IMR-90 (cell line): ENCODE data around the gene ATP6V1G1.

Experiments used
- BHLHE40 ChIP-seq: fragments of 150-350 bp; IDR thresholded peaks from 2 replicates; pipeline ENCODE4 v1.6.1; 2016; ENCODE audit warnings: mild to moderate bottlenecking, low read depth, low read length
- CTCF ChIP-seq: conservative IDR thresholded peaks from 2 replicates; pipeline ENCODE4 v1.5.1; 2012; ENCODE audit warnings: mild to moderate bottlenecking, low read depth, low read length, improper control_type of control experiment
- FOS ChIP-seq: fragments of 150-350 bp; IDR thresholded peaks from 2 replicates; pipeline ENCODE4 v1.6.1; 2016; ENCODE audit warnings: low read depth, low read length
- MAZ ChIP-seq: IDR thresholded peaks from 2 replicates; pipeline ENCODE4 v1.6.1; 2012; ENCODE audit warnings: low read depth, mild to moderate bottlenecking, low read length, improper control_type of control experiment, moderate library complexity, borderline replicate concordance
- MXI1 ChIP-seq: IDR thresholded peaks from 2 replicates; pipeline ENCODE4 v1.6.1; 2012; ENCODE audit warnings: low read depth, mild to moderate bottlenecking, low read length, moderate library complexity, borderline replicate concordance
- POLR2A ChIP-seq: IDR thresholded peaks from 2 replicates; pipeline ENCODE4 v1.6.1; 2012; ENCODE audit warnings: mild to moderate bottlenecking, low read depth, low read length
- RCOR1 ChIP-seq: IDR thresholded peaks from 2 replicates; pipeline ENCODE4 v1.6.1; 2012; ENCODE audit warnings: mild to moderate bottlenecking, low read length, improper control_type of control experiment; ENCODE audit not compliant: insufficient replicate concordance
- RFX5 ChIP-seq: IDR thresholded peaks from 2 replicates; pipeline ENCODE4 v1.8.0; 2012; ENCODE audit warnings: low read depth, mild to moderate bottlenecking, low read length, moderate library complexity

- TF ChIP-seq FOS: no peak
- TF ChIP-seq MXI1: no peak
- no peak for TF ChIP-seq MAZ
- TF ChIP-seq CTCF: no peak
- TF ChIP-seq RCOR1: no peak
- no peak for TF ChIP-seq BHLHE40
- TF ChIP-seq POLR2A: no peak
- TF ChIP-seq RFX5: no peak
Observed at GRCh38 chr9:114631166-114631565, 43.6 kb downstream of the ATP6V1G1 start.
